ENCODE results near the gene CCL24.
"Not testable (repeated sequence)": the region's sequence is repeated elsewhere in the genome, so short reads cannot be mapped to it uniquely, and the experiment has no call there.

CCL24 gene

DNA sequence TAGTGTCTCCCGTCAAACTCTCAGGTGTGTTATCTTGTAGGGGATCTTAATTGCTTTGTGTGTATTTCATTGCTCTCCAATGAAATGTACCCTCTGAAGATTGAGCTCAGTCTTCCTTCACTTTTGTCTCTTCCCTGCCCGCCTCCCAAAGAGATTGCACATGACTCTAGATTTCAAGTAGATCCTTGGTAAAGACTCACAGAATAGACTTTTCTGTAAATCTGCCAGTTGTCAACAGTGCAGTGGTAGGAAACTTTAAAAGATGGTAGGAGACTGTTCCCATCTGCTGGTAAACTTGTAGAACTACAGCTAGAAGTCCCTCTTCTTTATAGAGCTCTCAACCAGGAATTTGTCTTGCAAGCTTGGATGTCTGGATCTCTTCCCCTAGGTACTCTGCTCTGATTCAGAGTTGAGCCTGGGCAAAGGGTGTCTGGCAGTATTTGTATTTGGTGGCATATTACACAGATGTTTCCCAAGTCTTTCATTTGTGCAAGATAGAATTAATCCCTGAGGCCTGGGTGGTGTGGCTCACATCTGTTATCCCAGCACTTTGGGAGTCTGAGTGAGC is 51.2 kb downstream of the CCL24 start:
- ATAC-seq: peak; percentile 98
- TF ChIP-seq, protein P1, sequence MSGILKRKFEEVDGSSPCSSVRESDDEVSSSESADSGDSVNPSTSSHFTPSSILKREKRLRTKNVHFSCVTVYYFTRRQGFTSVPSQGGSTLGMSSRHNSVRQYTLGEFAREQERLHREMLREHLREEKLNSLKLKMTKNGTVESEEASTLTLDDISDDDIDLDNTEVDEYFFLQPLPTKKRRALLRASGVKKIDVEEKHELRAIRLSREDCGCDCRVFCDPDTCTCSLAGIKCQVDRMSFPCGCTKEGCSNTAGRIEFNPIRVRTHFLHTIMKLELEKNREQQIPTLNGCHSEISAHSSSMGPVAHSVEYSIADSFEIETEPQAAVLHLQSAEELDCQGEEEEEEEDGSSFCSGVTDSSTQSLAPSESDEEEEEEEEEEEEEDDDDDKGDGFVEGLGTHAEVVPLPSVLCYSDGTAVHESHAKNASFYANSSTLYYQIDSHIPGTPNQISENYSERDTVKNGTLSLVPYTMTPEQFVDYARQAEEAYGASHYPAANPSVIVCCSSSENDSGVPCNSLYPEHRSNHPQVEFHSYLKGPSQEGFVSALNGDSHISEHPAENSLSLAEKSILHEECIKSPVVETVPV (CRISPR knock-in tag; IDR thresholded peaks at IDR 0.05): no peak
- TF ChIP-seq TOX (CRISPR knock-in tag; IDR thresholded peaks at IDR 0.05; ENCODE audit: borderline replicate concordance): no peak
- TF ChIP-seq, protein P2, sequence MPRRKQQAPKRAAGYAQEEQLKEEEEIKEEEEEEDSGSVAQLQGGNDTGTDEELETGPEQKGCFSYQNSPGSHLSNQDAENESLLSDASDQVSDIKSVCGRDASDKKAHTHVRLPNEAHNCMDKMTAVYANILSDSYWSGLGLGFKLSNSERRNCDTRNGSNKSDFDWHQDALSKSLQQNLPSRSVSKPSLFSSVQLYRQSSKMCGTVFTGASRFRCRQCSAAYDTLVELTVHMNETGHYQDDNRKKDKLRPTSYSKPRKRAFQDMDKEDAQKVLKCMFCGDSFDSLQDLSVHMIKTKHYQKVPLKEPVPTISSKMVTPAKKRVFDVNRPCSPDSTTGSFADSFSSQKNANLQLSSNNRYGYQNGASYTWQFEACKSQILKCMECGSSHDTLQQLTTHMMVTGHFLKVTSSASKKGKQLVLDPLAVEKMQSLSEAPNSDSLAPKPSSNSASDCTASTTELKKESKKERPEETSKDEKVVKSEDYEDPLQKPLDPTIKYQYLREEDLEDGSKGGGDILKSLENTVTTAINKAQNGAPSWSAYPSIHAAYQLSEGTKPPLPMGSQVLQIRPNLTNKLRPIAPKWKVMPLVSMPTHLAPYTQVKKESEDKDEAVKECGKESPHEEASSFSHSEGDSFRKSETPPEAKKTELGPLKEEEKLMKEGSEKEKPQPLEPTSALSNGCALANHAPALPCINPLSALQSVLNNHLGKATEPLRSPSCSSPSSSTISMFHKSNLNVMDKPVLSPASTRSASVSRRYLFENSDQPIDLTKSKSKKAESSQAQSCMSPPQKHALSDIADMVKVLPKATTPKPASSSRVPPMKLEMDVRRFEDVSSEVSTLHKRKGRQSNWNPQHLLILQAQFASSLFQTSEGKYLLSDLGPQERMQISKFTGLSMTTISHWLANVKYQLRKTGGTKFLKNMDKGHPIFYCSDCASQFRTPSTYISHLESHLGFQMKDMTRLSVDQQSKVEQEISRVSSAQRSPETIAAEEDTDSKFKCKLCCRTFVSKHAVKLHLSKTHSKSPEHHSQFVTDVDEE (CRISPR knock-in tag; IDR thresholded peaks at IDR 0.05): no peak
- TF ChIP-seq ZFP3 (CRISPR knock-in tag; IDR thresholded peaks at IDR 0.05): no peak
- no peak for TF ChIP-seq RARB (CRISPR knock-in tag; IDR thresholded peaks at IDR 0.05)
- no peak for TF ChIP-seq ARNTL (CRISPR knock-in tag; IDR thresholded peaks at IDR 0.05; ENCODE audit: borderline replicate concordance, low read depth)
- no peak for TF ChIP-seq BACH2 (CRISPR knock-in tag; IDR thresholded peaks at IDR 0.05; ENCODE audit: borderline replicate concordance)
- no peak for TF ChIP-seq ZNF8 (CRISPR knock-in tag; IDR thresholded peaks at IDR 0.05)
- no peak for TF ChIP-seq ISL1 (CRISPR knock-in tag; IDR thresholded peaks at IDR 0.05)
- TF ChIP-seq OSR1 (CRISPR knock-in tag; IDR thresholded peaks at IDR 0.05): no peak
- TF ChIP-seq, protein P3, sequence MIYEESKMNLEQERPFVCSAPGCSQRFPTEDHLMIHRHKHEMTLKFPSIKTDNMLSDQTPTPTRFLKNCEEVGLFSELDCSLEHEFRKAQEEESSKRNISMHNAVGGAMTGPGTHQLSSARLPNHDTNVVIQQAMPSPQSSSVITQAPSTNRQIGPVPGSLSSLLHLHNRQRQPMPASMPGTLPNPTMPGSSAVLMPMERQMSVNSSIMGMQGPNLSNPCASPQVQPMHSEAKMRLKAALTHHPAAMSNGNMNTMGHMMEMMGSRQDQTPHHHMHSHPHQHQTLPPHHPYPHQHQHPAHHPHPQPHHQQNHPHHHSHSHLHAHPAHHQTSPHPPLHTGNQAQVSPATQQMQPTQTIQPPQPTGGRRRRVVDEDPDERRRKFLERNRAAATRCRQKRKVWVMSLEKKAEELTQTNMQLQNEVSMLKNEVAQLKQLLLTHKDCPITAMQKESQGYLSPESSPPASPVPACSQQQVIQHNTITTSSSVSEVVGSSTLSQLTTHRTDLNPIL (CRISPR knock-in tag; IDR thresholded peaks at IDR 0.05; ENCODE audit: low read depth): no peak
- TF ChIP-seq ZC3H10 (CRISPR knock-in tag; IDR thresholded peaks at IDR 0.05): no peak
- no peak for TF ChIP-seq SNAI2 (CRISPR knock-in tag; IDR thresholded peaks at IDR 0.05)
- no peak for TF ChIP-seq ZFP30 (CRISPR knock-in tag; IDR thresholded peaks at IDR 0.05)
- TF ChIP-seq, protein P4, sequence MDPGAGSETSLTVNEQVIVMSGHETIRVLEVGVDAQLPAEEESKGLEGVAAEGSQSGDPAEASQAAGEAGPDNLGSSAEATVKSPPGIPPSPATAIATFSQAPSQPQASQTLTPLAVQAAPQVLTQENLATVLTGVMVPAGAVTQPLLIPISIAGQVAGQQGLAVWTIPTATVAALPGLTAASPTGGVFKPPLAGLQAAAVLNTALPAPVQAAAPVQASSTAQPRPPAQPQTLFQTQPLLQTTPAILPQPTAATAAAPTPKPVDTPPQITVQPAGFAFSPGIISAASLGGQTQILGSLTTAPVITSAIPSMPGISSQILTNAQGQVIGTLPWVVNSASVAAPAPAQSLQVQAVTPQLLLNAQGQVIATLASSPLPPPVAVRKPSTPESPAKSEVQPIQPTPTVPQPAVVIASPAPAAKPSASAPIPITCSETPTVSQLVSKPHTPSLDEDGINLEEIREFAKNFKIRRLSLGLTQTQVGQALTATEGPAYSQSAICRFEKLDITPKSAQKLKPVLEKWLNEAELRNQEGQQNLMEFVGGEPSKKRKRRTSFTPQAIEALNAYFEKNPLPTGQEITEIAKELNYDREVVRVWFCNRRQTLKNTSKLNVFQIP (CRISPR knock-in tag; IDR thresholded peaks at IDR 0.05; ENCODE audit: borderline replicate concordance, low read depth): no peak
- TF ChIP-seq ZNF565 (CRISPR knock-in tag; conservative IDR thresholded peaks at IDR 0.05; ENCODE audit: low read depth): no peak

DNA sequence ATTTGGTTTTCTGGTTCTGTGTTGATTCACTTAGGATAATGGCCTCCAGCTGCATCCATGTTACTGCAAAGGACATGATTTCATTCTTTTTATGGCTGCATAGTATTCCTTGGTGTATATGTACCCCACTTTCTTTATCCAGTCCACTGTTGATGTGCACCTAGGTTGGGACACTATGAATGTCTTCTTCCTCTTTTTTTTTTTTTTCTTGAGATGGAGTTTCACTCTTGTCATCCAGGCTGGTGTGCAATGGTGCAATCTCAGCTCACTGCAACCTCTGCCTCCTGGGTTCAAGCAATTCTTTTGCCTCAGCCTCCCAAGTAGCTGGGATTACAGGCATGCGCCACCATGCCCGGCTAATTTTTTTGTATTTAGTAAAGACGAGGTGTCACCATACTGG is 51.8 kb downstream of the CCL24 start:
- ATAC-seq: not testable (repeated sequence)
